GM12872 (cell line): Measurements from ENCODE around the gene P3H2.

Experiments
- CTCF ChIP-seq: IDR thresholded peaks from 3 replicates; pipeline ENCODE4 v1.5.1; 2011; ENCODE audit warnings: low read depth, mild to moderate bottlenecking, low read length, moderate library complexity; ENCODE audit not compliant: insufficient read depth

Gene P3H2

DNA sequence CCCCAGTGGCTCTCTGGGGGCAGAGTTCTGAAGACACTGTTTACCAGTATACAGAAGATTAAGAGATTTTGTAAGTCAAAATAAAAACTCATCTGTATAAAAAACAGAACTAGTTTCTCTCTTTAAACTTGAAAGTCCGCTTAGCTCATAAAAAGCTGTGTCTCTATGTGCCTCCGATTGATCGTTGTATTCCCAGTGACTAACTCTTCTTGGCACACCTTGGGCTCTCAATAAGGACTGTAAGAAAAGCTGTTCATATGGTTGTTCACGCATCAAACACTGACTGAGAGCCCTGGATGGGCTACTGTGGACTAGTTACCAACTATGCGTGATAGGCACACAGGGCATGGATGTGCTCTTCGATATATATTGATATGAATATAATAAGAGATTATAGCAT lies 107.9 kb downstream of the P3H2 start:
- TF ChIP-seq CTCF: no peak

DNA sequence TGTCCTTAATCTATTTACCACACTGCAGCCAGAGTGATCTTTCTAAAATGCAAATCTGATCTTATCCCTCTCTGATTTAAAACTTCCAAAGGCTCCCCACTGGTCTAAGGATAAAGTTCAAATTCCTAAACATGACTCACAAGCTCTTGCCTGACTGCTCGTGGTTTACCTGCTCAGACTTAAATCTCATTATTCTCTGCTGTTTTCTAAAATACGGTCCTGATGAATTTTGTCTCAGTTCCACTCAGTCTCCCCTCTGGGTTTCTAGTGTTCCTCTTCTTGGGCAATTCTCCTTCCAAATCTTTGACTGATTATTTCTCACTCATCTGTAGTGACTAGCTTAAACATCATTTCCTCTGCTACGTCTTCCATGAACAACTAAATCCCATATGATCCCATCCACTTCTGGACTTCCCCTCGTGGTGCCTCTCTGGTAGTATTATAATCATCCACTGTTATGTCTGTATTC lies 108.3 kb downstream of the P3H2 start:
- TF ChIP-seq CTCF: no peak

GRCh38 chr3:190010486-190010885 lies 110.2 kb downstream of the P3H2 start:
- TF ChIP-seq CTCF: no peak

GRCh38 chr3:190009614-190010013 lies 111.1 kb downstream of the P3H2 start:
- no peak for TF ChIP-seq CTCF

- TF ChIP-seq CTCF: no peak
Measured at GRCh38 chr3:190008432-190008831, 112.3 kb downstream of the P3H2 start.

DNA sequence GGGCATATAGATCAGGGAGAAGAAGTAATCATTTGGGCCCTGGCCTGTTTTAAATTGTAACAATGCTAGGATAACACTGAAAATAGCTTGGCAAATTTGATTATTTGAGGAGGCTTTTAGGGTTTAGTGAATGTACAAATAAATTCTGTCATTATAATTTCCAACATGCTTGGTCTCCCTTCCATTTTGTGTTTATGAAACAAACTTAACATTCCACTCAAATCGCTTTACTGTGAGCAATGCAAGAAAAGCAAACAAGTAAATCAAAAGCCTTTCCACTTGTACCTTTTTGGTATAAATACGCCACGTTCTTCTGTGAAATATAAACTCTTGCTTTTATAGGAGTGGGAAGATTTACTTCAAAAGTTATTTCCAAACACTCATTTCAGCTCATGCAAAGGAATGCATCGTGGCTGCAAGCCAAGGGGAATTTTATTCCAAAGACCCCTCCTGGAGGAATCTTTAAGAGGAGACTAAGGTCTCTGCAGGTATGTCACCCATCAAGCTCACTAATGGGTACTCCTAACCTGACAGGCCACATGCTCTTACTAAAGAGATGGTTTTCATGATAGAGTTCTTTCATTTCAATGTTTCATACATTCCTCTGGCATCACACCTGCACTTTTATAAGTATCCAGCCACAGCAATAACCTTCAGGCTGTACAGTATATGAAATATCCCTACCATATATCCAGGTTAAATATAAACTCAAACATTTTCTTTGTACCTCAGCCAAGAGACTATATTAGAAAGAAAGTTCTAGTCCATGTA lies 115.2 kb downstream of the P3H2 start:
- TF ChIP-seq CTCF: no peak

GRCh38 chr3:190004656-190005055 lies 116.0 kb downstream of the P3H2 start:
- no peak for TF ChIP-seq CTCF
